ENCODE results near the gene MAGEA8.
"Not testable (repeated sequence)": the region's sequence is repeated elsewhere in the genome, so short reads cannot be mapped to it uniquely, and the experiment has no call there.

Gene MAGEA8

GRCh38 chrX:149881081-149881711 lies at the start of gene MAGEA8:
Gene MAGEA8 (plus strand): TSS chrX:149881183. CDS start chrX:149884273, 3,090 bp downstream.
- TF ChIP-seq POLR2A (IDR thresholded peaks at IDR 0.05; ENCODE audit: low read length) (no peak), GATA1 (IDR thresholded peaks at IDR 0.05; ENCODE audit: low read depth, low read length) (no peak)
- DNase-seq = peak; percentile 4 to 21

GRCh38 chrX:149831473-149831872 lies 49.5 kb upstream of the MAGEA8 start:
- DNase-seq = peak; percentile 0 to 9
- no peak for TF ChIP-seq GATA1 (IDR thresholded peaks at IDR 0.05; ENCODE audit: low read depth, low read length)
- TF ChIP-seq POLR2A (IDR thresholded peaks at IDR 0.05; ENCODE audit: low read length) = no peak

- DNase-seq = not testable (repeated sequence)
Measured at GRCh38 chrX:149836728-149837127, 44.3 kb upstream of the MAGEA8 start.

GRCh38 chrX:149837167-149837566 lies 43.8 kb upstream of the MAGEA8 start:
- no peak for TF ChIP-seq POLR2A (IDR thresholded peaks at IDR 0.05; ENCODE audit: low read length)
- no peak for TF ChIP-seq GATA1 (IDR thresholded peaks at IDR 0.05; ENCODE audit: low read depth, low read length)

GRCh38 chrX:149837639-149838038 lies 43.3 kb upstream of the MAGEA8 start:
- TF ChIP-seq POLR2A (IDR thresholded peaks at IDR 0.05; ENCODE audit: low read length) (no peak), GATA1 (IDR thresholded peaks at IDR 0.05; ENCODE audit: low read depth, low read length) (no peak)
- DNase-seq = no peak

More at GRCh38 chrX:149837167-149837566, 43.8 kb upstream of the MAGEA8 start:
- no peak for DNase-seq

- no peak for TF ChIP-seq GATA1 (IDR thresholded peaks at IDR 0.05; ENCODE audit: low read depth, low read length)
- TF ChIP-seq POLR2A (IDR thresholded peaks at IDR 0.05; ENCODE audit: low read length) = no peak
- no peak for DNase-seq
Measured at GRCh38 chrX:149841929-149842328, 39.1 kb upstream of the MAGEA8 start.

- TF ChIP-seq GATA1 (IDR thresholded peaks at IDR 0.05; ENCODE audit: low read depth, low read length) = no peak
- TF ChIP-seq POLR2A (IDR thresholded peaks at IDR 0.05; ENCODE audit: low read length) = no peak
- DNase-seq = no peak
Measured at GRCh38 chrX:149845385-149845784, 35.6 kb upstream of the MAGEA8 start.

- peak; percentile 17 to 80 for DNase-seq
- TF ChIP-seq GATA1 (IDR thresholded peaks at IDR 0.05; ENCODE audit: low read depth, low read length) = no peak
- no peak for TF ChIP-seq POLR2A (IDR thresholded peaks at IDR 0.05; ENCODE audit: low read length)
Measured at GRCh38 chrX:149846789-149847188, 34.2 kb upstream of the MAGEA8 start.

- TF ChIP-seq GATA1 (IDR thresholded peaks at IDR 0.05; ENCODE audit: low read depth, low read length) = no peak
- TF ChIP-seq POLR2A (IDR thresholded peaks at IDR 0.05; ENCODE audit: low read length) = no peak
- peak; percentile 11 to 77 for DNase-seq
Measured at GRCh38 chrX:149848855-149849254, 32.1 kb upstream of the MAGEA8 start.

GRCh38 chrX:149849787-149850186 lies 31.2 kb upstream of the MAGEA8 start:
- TF ChIP-seq GATA1 (IDR thresholded peaks at IDR 0.05; ENCODE audit: low read depth, low read length) (no peak), POLR2A (IDR thresholded peaks at IDR 0.05; ENCODE audit: low read length) (no peak)
- DNase-seq = no peak

- TF ChIP-seq GATA1 (IDR thresholded peaks at IDR 0.05; ENCODE audit: low read depth, low read length) = no peak
- TF ChIP-seq POLR2A (IDR thresholded peaks at IDR 0.05; ENCODE audit: low read length) = no peak
Measured at GRCh38 chrX:149851864-149852263, 29.1 kb upstream of the MAGEA8 start.

GRCh38 chrX:149853925-149854324 lies 27.1 kb upstream of the MAGEA8 start:
- DNase-seq = peak; percentile 48 to 89
- no peak for TF ChIP-seq GATA1 (IDR thresholded peaks at IDR 0.05; ENCODE audit: low read depth, low read length)
- TF ChIP-seq POLR2A (IDR thresholded peaks at IDR 0.05; ENCODE audit: low read length) = no peak

More at GRCh38 chrX:149851864-149852263, 29.1 kb upstream of the MAGEA8 start:
- DNase-seq = no peak

- no peak for TF ChIP-seq GATA1 (IDR thresholded peaks at IDR 0.05; ENCODE audit: low read depth, low read length)
- no peak for TF ChIP-seq POLR2A (IDR thresholded peaks at IDR 0.05; ENCODE audit: low read length)
- no peak for DNase-seq
Measured at GRCh38 chrX:149858592-149858991, 22.4 kb upstream of the MAGEA8 start.

- DNase-seq = no peak
- TF ChIP-seq POLR2A (IDR thresholded peaks at IDR 0.05; ENCODE audit: low read length) = no peak
- no peak for TF ChIP-seq GATA1 (IDR thresholded peaks at IDR 0.05; ENCODE audit: low read depth, low read length)
Measured at GRCh38 chrX:149860445-149860844, 20.5 kb upstream of the MAGEA8 start.

- DNase-seq = no peak
- no peak for TF ChIP-seq POLR2A (IDR thresholded peaks at IDR 0.05; ENCODE audit: low read length)
- no peak for TF ChIP-seq GATA1 (IDR thresholded peaks at IDR 0.05; ENCODE audit: low read depth, low read length)
Measured at GRCh38 chrX:149865390-149865789, 15.6 kb upstream of the MAGEA8 start.
